AG04449 (cell line): ENCODE results near the gene MRPL38.
A peak's percentile ranks its signal among the peaks of the same experiment; 100 is the strongest.

Experiments
- CTCF ChIA-PET: fragments of 350-600 bp; formaldehyde crosslinking; extraction: SDS; loops from one replicate; lab custom pipeline; 2021; ENCODE audit warnings: antibody characterized with exemption; lab: Yijun Ruan, JAX
- POLR2A ChIA-PET: fragments of 400-600, 350-600 bp; formaldehyde crosslinking; extraction: SDS; loops from one replicate; lab custom pipeline; 2020; ENCODE audit warnings: antibody characterized with exemption, inconsistent platforms; lab: Yijun Ruan, JAX
- DNase-seq: peaks from one replicate; pipeline ENCODE4 v3.0.0-alpha.2; 2010; ENCODE audit warnings: low read depth, low spot score
- H3K4me3 ChIP-seq: 2 replicates; pipeline ENCODE4 v1.5.1; 2011; ENCODE audit warnings: low read depth, mild to moderate bottlenecking, control low read depth, low read length
- CTCF ChIP-seq: IDR thresholded peaks from one replicate; pipeline ENCODE4 v1.5.1; 2011; ENCODE audit warnings: mild to moderate bottlenecking, moderate library complexity, low read length, control low read depth, inconsistent platforms; ENCODE audit not compliant: insufficient read depth; ENCODE audit errors: missing control alignments

The MRPL38 gene

GRCh38 chr17:75942473-75942872, 37.8 kb upstream of the MRPL38 start:
- H3K4me3 ChIP-seq: no peak overlapping the region
- ChIA-PET POLR2A (no interaction called here), CTCF (interaction anchor here (1.2 kb wide), 1 partner anchor 63 kb away, joined by 3 read pairs; no protein-coding TSS in a partner anchor)
- no peak for DNase-seq
- no peak for TF ChIP-seq CTCF

- no peak for TF ChIP-seq CTCF
- DNase-seq: no peak
- ChIA-PET POLR2A (interaction anchor here (0.8 to 1.4 kb wide), 3 partner anchors 13 to 39 kb away, joined by 3 to 6 read pairs (median 3); partner anchors contain the start of gene MRPL38), CTCF (interaction anchor here (1.1 to 1.3 kb wide), 3 partner anchors 15 to 36 kb away, joined by 3 to 5 read pairs (median 4); no protein-coding TSS in a partner anchor)
- peak overlapping the region; percentile 79 for H3K4me3 ChIP-seq
Observed at GRCh38 chr17:75941442-75941819, 36.7 kb upstream of the MRPL38 start.

GRCh38 chr17:75940727-75941441, 36.2 kb upstream of the MRPL38 start, which contains the start of gene FBF1:
TSS of gene FBF1 (minus strand) at chr17:75941042. CDS start at chr17:75938149, 2,893 bp downstream.
- POLR2A ChIA-PET: interaction anchor here (0.8 to 1.4 kb wide), 3 partner anchors 12 to 39 kb away, joined by 3 to 6 read pairs (median 3); partner anchors contain the start of gene MRPL38
- H3K4me3 ChIP-seq: peak within 1 kb of the TSS; percentile 79
- TF ChIP-seq CTCF: peak; percentile 5
- CTCF ChIA-PET: interaction anchor here (1.1 to 1.5 kb wide), 4 partner anchors 14 to 59 kb away, joined by 3 to 5 read pairs (median 4); partner anchors contain the start of gene CDK3
- peak; percentile 36 for DNase-seq

- no peak for DNase-seq
- no peak overlapping the region for H3K4me3 ChIP-seq
- POLR2A ChIA-PET: no interaction called here
- CTCF ChIA-PET: interaction anchor here (1.4 kb wide), 1 partner anchor 68 kb away, joined by 8 read pairs; no protein-coding TSS in a partner anchor
- TF ChIP-seq CTCF: no peak
Observed at GRCh38 chr17:75937652-75938051, 33.0 kb upstream of the MRPL38 start.

- DNase-seq: no peak
- no peak overlapping the region for H3K4me3 ChIP-seq
- ChIA-PET CTCF (no interaction called here), POLR2A (no interaction called here)
- no peak for TF ChIP-seq CTCF
Observed at GRCh38 chr17:75933808-75934207, 29.1 kb upstream of the MRPL38 start.

- H3K4me3 ChIP-seq: no peak overlapping the region
- TF ChIP-seq CTCF: no peak
- DNase-seq: no peak
- ChIA-PET POLR2A (no interaction called here), CTCF (interaction anchor here (1.3 to 1.4 kb wide), 2 partner anchors 28 to 81 kb away, joined by 3 read pairs; no protein-coding TSS in a partner anchor)
Observed at GRCh38 chr17:75932852-75933251, 28.2 kb upstream of the MRPL38 start.
